Brain microvascular endothelial cell (primary cell): Measurements from ENCODE around the gene SMIM3.
"Not testable (repeated sequence)": the region's sequence is repeated elsewhere in the genome, so short reads cannot be mapped to it uniquely, and the experiment has no call there.

Experiments
- DNase-seq: peaks from one replicate; pipeline ENCODE4 v3.0.0-alpha.2; 2020
- H3K27ac ChIP-seq: fragments of 250-450 bp; sonication (Bioruptor Pico); 2 replicates; pipeline ENCODE4 v1.5.1; 2020; ENCODE audit warnings: mild to moderate bottlenecking, moderate library complexity
- H3K27me3 ChIP-seq: fragments of 250-450 bp; sonication (Bioruptor Pico); replicated peaks from 2 replicates; pipeline ENCODE4 v1.5.1; 2020; ENCODE audit warnings: mild to moderate bottlenecking
- H3K36me3 ChIP-seq: fragments of 250-450 bp; sonication (Bioruptor Pico); replicated peaks from 2 replicates; pipeline ENCODE4 v1.5.1; 2020; ENCODE audit warnings: mild to moderate bottlenecking
- H3K4me3 ChIP-seq: 2 replicates; pipeline ENCODE4 v1.5.1; 2011; ENCODE audit warnings: low read depth, mild to moderate bottlenecking, control low read depth, low read length, moderate library complexity
- in situ Hi-C: cut with HindIII; loops from 2 replicates; pipeline ENCODE4 v1.10.0; 2017; ENCODE audit warnings: low sequenced_read_pairs, low pct_ligation_motif_present
- TF ChIP-seq, protein P1 (sequence below): IDR thresholded peaks from 2 replicates; pipeline ENCODE4 v1.5.1; 2011; ENCODE audit warnings: low read depth, mild to moderate bottlenecking, moderate library complexity, low read length, control low read depth, inconsistent platforms; ENCODE audit errors: missing control alignments

The SMIM3 gene

GRCh38 chr5:150836703-150837102 lies 58.1 kb downstream of the SMIM3 start:
- no peaks in the 10 kb centered on the region for H3K36me3 ChIP-seq
- no peaks in the 10 kb centered on the region for H3K27me3 ChIP-seq
- in situ Hi-C loops, result no loop called here
- no peak for DNase-seq
- H3K4me3 ChIP-seq, result no peak overlapping the region
- TF ChIP-seq, protein P1, sequence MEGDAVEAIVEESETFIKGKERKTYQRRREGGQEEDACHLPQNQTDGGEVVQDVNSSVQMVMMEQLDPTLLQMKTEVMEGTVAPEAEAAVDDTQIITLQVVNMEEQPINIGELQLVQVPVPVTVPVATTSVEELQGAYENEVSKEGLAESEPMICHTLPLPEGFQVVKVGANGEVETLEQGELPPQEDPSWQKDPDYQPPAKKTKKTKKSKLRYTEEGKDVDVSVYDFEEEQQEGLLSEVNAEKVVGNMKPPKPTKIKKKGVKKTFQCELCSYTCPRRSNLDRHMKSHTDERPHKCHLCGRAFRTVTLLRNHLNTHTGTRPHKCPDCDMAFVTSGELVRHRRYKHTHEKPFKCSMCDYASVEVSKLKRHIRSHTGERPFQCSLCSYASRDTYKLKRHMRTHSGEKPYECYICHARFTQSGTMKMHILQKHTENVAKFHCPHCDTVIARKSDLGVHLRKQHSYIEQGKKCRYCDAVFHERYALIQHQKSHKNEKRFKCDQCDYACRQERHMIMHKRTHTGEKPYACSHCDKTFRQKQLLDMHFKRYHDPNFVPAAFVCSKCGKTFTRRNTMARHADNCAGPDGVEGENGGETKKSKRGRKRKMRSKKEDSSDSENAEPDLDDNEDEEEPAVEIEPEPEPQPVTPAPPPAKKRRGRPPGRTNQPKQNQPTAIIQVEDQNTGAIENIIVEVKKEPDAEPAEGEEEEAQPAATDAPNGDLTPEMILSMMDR, result no peak
- H3K27ac ChIP-seq, result no peak overlapping the region

DNA sequence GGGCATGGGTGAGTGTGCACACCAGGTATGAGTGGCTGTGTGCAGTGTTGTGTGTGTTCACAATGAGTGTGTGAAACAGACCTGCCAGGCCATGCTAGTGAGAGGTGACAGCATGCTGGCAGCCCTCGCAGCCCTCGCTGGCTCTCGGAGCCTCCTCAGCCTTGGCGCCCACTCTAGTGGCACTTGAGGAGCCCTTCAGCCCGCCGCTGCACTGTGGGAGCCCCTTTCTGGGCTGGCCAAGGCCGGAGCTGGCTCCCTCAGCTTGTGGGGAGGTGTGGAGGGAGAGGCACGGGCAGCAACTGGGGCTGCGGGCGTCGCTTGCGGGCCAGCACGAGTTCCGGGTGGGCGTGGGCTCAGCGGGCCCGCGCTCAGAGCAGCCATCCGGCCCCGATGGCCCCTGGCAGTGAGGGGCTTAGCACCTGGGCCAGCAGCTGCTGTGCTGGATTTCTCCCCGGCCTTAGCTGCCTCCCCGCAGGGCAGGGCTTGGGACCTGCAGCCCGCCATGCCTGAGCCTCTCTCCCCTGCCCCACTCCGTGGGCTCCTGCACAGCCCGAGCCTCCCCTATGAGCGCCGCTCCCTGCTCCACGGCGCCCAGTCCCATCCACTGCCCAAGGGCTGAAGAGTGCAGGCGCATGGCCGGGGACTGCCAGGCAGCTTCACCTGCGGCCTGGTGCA lies 66.8 kb downstream of the SMIM3 start:
- H3K27ac ChIP-seq, H3K4me3 ChIP-seq, H3K36me3 ChIP-seq, H3K27me3 ChIP-seq, in situ Hi-C loops, DNase-seq: not testable (repeated sequence)

DNA sequence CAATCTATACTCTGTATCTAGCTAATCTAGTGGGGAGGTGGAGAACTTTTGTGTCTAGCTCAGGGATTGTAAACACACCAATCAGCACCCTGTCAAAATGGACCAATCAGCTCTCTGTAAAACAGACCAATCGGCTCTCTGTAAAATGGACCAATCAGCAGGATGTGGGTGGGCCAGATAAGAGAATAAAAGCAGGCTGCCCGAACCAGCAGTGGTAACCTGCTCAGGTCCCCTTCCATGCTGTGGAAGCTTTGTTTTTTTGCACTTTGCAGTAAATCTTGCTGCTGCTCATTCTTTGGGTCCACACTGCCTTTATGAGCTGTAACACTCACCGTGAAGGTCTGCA lies 67.7 kb downstream of the SMIM3 start, which contains the start of gene IRGM:
Gene IRGM (plus strand): TSS at position 214 of the 346 bp plus-strand sequence. CDS start 1,603 bp downstream, outside the sequence.
- H3K4me3 ChIP-seq, H3K27me3 ChIP-seq, in situ Hi-C loops, H3K27ac ChIP-seq, DNase-seq, H3K36me3 ChIP-seq: not testable (repeated sequence)
